ENCODE data around the gene TMEM240.
"Not testable (repeated sequence)": the region's sequence is repeated elsewhere in the genome, so short reads cannot be mapped to it uniquely, and the experiment has no call there.

TMEM240 gene

GRCh38 chr1:1539310-1540089 lies 924 bp downstream of the TMEM240 start:
- no peak for DNase-seq

GRCh38 chr1:1538989-1539309 lies 1.5 kb downstream of the TMEM240 start:
- DNase-seq: no peak

GRCh38 chr1:1538334-1538733 lies 2.1 kb downstream of the TMEM240 start:
- DNase-seq: no peak

- no peak for DNase-seq
Measured at GRCh38 chr1:1537626-1538250, 2.7 kb downstream of the TMEM240 start.

GRCh38 chr1:1536938-1537546 lies 3.4 kb downstream of the TMEM240 start:
- no peak for DNase-seq

GRCh38 chr1:1536019-1536937 lies 4.1 kb downstream of the TMEM240 start:
- DNase-seq: no peak

DNA sequence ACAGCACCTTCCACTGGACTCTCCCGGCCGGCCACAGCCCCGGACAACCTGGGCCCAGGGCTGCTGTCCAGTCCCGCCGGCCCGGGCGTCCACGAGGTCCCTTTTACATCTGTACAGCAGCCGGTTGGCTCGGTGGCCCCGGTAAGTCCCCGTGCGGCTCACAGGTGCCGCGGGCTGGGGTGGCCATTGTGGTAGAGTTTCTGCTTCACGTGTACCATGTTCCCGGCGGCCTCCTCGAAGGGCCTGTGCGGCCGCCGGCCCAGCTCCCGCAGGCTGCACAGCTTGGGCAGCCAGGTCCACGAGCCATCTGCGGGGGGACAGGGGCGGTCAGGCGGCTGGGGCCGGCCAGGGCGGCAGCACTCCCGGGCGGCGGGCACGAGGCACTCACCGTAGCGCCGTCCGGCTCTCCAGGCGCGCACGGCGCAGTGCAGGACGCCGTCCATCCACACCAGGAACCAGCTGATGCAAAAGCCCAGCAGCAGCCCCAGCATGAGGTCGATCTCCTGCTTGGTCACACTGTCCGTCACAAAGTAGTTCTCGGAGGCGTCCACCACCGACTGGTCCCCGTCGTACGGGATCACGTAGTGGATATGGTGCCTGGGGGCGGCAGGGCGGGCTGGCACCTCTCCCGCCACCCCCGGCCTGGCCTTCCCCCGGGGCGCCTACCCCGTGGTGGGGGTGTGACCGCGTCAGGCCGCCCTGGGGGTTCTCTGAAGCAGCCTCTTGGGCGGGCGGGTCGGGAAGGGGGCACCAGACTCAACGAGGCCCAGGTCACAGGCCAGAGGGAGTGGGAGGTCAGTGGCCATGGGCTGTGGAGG lies 5.0 kb downstream of the TMEM240 start:
- DNase-seq: no peak

- DNase-seq: no peak
Measured at GRCh38 chr1:1534401-1535154, 5.8 kb downstream of the TMEM240 start.

GRCh38 chr1:1533894-1534291 lies 6.5 kb downstream of the TMEM240 start:
- not testable (repeated sequence) for DNase-seq

GRCh38 chr1:1533176-1533893 lies 7.1 kb downstream of the TMEM240 start:
- DNase-seq: not testable (repeated sequence)

DNA sequence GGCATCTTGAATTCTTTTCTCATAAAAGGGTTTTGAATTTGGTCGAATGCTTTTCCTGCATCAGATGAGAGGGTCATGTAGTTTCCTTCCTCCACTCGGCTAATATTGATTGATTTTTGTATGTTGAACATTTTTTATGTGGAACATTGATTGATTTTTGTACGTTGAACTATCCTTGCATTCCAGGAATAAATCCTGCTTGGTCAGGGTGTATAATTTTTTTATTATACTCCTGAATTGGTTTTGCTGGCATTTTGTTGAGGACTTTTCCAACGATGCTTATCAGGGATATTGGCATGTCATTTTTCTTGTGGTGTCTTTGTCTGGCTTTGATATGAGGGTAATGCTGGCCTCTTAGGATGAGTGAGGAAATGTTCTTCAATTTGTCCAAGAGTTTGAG lies 8.5 kb downstream of the TMEM240 start:
- no peak for DNase-seq

DNA sequence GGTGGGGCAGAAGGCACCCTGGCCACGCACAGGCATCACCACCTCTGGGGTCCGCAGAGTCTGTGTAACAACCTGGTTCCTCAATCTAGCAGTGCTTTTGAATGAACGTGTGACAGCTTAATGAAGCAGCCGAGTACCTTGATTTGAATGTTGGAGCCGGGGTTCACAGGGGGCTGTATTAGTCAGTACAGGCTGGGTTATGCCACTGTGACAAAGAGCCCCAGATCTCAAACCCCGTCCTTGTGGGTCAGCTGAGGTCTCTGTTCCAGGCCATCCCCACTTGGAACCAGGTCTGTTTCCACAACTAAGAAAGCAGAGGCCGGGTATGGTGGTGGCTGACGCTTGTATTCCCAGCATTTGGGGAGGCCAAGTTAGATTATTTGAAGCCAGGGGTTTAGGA lies 10.5 kb downstream of the TMEM240 start:
- no peak for DNase-seq

DNA sequence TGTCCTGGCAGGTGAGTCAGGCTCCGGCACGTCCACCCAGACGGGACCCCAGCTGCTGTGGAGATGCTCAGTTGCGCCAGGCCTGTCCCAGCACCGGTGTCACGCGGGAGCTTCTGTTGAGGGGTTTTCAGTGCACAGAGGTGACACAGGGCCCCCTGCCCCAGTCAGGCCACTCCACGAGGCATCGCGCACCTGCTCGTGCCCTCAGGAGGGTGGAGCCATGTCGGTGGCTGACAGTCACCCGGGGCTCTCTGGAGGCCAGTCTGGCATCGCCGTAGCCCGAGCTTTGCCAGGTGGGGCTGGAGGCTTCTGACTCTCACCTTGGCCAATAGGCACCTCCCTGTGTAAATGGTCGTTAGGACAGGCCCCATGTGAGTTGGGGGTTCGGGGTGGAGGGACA lies 11.1 kb downstream of the TMEM240 start:
- no peak for DNase-seq

DNA sequence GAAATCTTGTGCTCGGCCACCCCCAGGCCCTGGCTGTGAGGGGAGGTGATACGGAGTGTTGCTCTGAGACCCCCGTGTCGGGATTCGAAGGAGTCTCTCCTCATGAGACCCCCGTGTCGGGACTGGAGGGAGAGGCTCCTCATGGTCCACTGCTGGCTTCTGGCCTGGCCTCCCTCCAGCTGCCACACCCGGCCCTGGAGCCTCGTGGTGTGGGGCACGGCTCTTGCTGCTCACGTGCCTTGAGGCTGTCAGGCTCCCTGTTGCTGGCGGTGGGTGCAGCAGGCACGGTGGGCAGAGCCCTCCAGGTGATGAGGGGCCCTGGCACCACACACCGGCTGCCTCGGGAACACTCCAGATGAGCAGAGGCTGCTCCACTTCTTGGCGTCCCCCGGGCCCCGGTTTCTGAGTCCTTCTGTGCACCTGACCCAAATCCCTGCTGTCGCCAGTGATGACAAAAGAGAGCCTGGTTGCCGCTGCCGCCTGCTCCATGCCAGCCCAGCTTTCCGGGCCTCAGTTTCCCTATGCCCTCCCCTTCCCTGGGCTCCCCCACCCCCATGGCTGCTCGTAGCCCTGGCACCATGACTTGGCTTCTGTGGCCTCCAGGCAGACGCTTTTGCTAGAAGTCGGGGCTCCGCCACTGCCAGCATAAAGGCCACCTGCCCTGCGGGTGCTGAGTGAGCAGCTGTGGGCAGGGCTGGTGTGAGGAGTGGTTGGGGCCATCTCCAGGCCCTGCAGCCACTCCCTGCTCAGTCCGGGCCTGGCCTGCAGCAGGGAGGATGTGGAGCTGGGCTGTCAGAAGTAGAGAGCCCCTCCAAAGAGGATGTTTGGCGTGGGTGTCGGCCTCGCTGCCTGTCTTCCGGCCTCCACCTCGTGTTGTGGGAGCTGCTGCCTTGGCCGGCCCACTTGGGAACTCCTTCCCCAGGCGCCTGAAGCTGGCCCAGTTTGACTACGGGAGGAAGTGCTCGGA lies 11.8 kb downstream of the TMEM240 start:
- no peak for DNase-seq

- DNase-seq: no peak
Measured at GRCh38 chr1:1527092-1527816, 13.2 kb downstream of the TMEM240 start.

DNA sequence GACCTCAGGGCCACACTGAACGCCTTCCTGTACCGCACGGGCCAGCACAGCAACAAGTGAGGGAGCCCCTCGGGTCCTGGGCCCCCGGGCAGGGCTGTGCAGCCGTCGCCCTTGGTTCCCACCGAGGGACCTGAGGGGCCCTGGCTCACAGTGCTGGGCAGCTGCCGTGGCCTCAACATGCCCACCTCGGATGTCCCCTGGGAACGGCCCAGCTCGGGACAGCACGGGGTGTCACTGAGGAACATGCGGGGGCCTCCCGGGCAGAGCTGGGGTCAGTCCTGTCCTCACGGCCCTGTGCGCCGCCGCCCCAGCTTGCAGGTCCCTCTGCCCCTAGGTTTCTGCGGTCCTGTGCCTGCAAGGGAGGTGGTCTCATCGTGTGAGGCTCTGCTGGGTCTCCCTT lies 13.9 kb downstream of the TMEM240 start:
- DNase-seq: not testable (repeated sequence)

GRCh38 chr1:1524750-1525383 lies 15.6 kb downstream of the TMEM240 start:
- DNase-seq: not testable (repeated sequence)

- not testable (repeated sequence) for DNase-seq
Measured at GRCh38 chr1:1523651-1524050, 16.8 kb downstream of the TMEM240 start.
